NCI-H446 treated with DMSO at 0.1 percent for 48 hours (cell line): ENCODE data around the gene LARGE2.

Experiments
- DNase-seq: peaks from one replicate; lab custom pipeline; 2025; lab: John Stamatoyannopoulos, UW

Gene LARGE2

GRCh38 chr11:45917286-45917622, 5.2 kb upstream of the LARGE2 start:
- no peak for DNase-seq

GRCh38 chr11:45917623-45918330, 4.7 kb upstream of the LARGE2 start, which contains the start of gene PEX16:
PEX16 (minus strand) TSS chr11:45917877; CDS start chr11:45917811, 66 bp downstream.
- DNase-seq: peak; percentile 98

- DNase-seq: peak; percentile 31
Observed at GRCh38 chr11:45918331-45918941, 4.0 kb upstream of the LARGE2 start.

DNA sequence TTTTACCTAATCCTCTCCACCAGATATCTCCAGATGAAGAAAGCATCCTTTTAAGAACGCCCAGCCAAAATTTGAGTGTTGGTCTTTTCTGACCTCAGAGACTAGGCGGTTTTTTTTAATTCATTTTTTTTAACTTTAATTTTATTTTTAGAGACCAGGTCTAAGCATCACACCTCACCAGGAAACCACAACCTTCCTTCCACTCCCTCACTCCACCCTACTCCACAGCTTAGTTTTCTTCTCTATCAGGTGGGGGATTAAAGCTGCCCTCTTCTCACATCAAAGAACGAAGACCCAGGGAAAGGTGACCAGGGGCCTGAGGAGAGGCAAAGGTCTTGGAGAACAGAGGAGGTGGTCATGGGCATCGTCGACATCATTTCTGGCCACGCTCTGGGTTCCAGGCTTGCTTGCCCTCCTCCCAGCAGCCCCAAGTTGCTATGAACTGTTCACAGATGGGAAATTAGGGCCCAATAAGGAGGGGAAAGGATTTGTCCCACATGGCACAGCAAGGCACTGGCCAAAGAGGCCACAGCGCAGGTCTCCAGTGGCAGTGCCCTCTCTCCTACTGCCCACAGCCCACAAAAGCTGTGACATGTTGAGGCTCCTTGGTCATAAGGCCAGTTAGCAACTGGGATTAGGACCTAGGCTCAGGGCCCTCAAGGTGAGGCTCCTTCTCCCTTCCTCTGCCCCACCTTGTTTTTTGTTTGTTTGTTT, 3.3 kb upstream of the LARGE2 start:
- DNase-seq: no peak

DNA sequence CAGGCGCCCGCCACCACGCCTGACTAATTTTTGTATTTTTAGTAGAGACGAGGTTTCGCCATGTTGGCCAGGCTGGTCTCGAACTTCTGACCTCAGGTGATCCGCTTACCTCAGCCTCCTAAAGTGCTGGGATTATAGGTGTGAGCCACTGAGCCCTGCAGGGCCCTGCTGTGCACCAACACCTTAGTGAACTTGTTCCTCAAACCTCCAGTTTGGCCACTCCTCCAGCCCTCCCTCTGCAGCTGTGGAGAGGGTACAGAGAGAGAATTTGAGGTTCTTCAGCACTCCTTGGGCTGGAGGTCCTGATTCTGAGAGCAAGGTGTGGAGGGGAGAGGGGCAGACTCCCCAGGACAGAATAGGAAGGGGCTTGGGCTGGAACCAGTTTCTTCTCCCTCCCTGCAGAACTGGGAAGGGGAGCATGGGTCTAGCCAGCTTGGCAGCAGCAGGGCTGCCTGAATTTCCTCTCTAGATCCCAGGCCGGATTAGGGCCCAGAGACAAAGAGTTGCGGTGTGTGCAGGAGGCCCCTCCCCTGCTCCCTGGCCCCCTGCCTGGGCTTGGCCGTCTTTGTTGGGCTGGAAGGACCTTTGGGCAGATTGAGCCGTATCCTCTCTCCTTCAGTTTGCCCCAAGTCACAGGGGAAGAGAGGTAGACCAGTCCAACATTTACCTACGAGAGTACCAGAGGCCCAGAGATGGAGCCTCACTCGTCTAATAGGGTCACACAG, 2.5 kb upstream of the LARGE2 start:
- DNase-seq: no peak

DNA sequence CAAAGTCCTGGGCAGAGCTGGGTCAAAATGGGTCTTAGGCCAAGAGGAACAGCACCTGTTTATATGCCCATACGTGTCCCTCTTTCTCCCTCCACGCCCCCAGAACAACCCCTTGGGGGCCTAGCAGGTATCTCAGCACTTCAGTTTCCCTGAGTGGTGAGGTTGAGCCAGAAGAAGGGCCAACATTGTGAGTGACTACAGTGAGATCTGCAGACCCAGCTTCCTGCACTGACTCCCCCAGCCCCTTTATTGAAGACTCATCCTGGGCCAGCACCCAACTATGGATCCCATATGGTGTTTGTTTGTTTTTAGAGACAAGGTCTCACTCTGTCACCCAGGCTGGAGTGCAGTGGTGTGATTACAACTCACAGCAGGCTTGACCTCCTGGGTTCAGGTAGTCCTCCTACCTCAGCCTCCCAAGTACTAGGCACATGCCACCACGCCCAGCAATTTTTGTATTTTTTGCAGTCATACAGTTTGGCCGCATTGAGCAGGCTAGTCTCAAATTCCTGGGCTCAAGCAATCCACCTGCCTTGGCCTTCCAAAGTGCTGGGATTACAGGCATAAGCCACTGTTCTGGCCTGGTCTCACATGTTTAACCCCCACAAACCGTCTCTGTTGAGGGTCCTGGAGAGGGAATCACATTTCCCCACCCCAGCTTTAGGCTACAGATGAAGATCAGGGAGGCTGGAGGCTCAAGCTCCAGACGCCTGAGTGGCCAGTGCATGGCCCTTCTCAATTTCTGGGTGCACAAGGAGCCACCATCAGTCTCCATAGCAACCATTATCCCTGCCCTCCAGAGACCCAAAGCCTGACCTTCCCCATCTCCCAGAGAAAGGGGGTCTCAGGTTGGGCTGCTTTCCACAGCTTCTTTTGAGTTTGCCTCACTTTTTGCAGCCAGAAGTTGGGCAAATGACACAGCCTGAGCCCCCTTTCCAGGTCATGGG, 1.7 kb upstream of the LARGE2 start:
- DNase-seq: no peak

DNA sequence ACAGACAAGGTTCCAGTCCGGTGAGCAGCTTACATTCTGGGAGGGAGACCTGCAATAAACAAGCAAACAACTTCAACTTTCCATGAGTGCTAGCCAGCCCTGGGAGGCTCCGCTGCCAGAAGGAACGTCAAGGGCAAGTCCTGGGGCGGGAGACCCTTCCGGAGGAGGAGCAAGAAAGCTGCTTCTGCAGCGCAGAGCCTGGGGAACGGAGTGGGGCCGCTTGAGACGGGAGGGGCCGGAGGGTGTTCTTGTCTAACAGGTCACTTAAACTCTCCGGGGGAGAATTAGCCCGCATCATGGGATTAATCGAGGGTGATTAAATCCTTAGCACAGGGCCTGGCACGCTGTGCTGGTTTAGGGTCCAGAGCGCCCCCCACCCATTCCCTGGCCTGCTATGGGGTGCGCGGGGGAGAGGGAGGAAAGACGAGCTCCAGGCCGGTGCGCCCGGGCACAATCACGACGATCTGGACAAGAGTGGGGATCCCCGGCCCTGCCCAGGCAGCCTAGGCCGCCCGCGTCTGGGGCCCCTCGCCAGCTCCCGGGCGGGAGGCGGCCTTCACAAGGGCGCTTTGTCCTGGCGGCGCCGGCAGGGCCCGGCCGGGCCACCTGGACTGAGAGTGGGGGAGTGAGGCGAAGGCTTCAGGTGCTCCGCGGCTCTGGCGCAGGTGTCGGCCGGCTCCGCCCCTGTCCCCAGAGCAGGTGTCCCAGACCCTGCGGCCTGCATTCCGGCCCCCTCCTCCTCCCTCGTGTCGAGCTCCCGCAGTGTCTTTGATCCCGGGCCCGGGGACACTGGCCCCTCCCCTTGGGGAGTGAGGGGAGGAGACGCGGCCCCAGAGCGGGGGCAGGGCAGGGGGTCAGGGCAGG, 663 bp upstream of the LARGE2 start:
- DNase-seq: no peak

GRCh38 chr11:45924036-45924915, 1.8 kb downstream of the LARGE2 start:
- no peak for DNase-seq

DNA sequence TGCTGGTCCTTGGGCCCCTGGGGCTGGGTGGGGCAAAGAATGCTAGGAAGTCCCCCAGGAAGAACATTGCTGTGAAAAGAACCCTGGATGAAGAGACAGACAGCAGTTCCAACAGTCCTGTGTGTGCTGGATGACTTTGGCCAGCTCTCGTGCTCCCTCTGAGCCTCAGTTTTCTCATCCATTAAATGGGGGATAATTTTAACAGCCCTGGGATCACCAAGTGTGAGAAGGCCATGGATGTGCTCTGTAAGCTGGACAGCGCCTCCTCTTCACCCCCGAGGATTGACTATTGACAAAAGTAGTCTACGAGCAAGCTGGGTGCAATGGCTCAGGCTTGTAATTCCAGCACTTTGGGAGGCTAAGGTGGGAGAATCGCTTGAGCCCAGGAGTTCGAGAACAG, 2.5 kb downstream of the LARGE2 start:
- no peak for DNase-seq

DNA sequence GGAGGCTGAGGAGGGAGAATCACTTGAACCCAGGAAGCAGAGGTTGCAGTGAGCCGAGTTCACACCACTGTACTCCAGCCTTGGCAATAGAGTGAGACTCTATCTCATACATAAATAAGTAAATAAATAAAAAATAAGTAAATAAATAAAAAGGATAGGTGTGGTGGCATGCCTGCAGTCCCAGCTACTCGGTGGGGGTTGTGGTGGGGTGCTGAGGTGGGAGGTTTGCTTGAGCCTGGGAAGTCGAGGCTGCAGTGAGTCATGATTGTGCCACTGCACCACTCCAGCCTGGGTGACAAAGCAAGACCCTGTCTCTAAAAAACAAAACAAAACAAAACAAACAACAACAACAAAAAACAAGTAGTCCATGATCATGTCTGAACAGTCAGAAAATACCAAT, 3.1 kb downstream of the LARGE2 start:
- no peak for DNase-seq

- no peak for DNase-seq
Observed at GRCh38 chr11:45926001-45926401, 3.5 kb downstream of the LARGE2 start.

DNA sequence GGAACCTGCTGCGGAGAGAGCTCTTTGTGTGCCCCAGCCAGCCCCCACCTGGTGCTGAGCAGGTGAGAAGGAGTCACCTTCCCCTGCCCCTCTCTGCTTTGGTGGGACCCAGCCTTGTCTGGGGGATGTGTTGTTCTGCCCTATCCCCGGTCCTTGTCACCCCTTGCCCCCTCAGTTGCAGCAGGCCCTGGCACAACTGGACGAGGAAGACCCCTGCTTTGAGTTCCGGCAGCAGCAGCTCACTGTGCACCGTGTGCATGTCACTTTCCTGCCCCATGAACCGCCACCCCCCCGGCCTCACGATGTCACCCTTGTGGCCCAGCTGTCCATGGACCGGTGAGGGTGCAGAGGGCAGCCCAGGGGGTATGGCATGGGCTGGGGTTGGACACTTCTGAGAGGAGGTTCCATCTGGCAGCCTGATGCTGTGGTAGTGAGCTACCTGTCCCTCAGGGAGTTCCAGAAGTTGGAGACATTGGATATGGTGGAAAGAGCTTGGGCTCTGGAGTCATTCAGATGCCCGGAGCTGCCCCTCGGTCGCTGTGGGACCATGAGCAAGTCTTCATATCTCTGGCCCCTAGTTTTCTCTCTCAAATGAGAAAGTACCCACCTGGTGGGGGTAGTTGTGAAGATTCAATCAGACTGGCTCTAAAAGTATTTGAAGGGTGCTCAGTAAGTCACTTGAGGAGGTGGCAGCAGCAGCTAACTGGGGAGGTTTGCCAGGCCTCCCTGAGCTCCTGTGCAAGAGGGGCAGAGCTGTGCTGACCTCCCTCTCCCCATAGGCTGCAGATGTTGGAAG, 4.3 kb downstream of the LARGE2 start:
- no peak for DNase-seq

DNA sequence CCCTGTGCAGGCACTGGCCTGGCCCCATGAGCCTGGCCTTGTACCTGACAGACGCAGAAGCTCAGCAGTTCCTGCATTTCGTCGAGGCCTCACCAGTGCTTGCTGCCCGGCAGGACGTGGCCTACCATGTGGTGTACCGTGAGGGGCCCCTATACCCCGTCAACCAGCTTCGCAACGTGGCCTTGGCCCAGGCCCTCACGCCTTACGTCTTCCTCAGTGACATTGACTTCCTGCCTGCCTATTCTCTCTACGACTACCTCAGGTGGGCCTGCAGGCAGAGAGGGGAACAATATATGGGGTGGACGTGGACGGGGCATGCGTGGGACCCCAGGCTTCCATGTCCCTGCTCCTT, 4.9 kb downstream of the LARGE2 start:
- DNase-seq: no peak

- no peak for DNase-seq
Observed at GRCh38 chr11:45927684-45928413, 5.4 kb downstream of the LARGE2 start.

DNA sequence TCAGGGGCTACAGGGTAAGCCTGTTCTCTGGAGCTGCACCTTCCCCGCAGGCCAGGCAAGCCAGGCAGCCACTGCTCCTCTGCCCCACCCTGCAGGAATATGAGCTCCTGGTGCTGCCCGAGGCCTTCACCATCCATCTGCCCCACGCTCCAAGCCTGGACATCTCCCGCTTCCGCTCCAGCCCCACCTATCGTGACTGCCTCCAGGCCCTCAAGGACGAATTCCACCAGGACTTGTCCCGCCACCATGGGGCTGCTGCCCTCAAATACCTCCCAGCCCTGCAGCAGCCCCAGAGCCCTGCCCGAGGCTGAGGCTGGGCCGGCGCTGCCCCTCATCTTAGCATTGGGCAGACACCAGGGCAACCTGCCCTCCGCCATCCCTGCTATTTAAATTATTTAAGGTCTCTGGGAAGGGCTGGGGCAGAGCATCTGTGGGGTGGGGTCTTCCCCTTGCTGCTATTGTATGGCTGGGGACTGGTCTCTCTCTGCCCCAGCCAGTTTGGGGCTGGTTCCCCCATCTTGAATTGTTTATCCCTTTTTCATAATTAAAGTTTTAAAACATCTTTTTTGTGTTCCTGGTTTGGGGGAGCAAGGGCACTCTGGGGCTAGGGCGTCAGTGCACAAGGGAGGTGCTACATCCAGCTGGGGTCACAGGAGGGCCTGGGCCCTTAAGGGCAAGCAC, 6.2 kb downstream of the LARGE2 start:
- DNase-seq: no peak

DNA sequence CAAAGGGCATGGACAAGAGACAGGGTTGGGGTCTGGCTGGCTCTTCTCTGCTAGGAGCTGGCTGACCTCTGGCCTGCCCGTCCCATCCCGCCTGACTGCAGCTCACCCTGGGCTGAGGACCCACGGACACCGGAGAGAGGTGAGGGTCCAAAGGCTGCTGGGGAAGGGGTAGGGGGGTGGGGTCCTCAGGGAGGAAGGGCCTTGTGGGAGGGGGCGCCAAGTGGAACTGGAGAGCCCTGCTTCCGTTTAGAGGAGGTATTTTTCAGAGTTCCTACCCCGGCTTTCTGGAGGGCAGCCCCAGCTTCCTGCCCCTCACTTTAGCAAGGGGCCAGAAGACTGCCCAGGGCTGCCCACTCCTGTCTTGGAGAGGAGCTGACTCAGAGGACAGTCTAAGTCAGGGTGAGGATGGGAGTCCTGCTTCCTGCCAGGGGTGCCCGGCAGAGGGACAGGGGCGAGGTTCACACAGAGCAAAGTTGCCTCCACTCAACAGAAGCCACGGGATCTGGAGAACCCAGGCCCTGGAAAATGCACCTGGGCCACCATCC, 7.1 kb downstream of the LARGE2 start:
- no peak for DNase-seq
